Anterior cingulate cortex (tissue), 58 donors: ENCODE measurements around the gene CWC22.
A peak's percentile ranks its signal among the peaks of the same experiment; 100 is the strongest.
"Not testable (repeated sequence)": the region's sequence is repeated elsewhere in the genome, so short reads cannot be mapped to it uniquely, and the experiment has no call there.

Experiments
- DNase-seq, 58 donors: peaks; one replicate each; lab custom pipeline; 2025; lab: John Stamatoyannopoulos, UW

Gene CWC22

GRCh38 chr2:180004731-180005130 is 2.4 kb downstream of the CWC22 start:
- no peak for DNase-seq

GRCh38 chr2:180003559-180003958 is 3.5 kb downstream of the CWC22 start:
- no peak for DNase-seq

- DNase-seq: no peak
These were observed 4.0 kb downstream of the CWC22 start for GRCh38 chr2:180003073-180003472.

GRCh38 chr2:180002198-180002770 is 4.8 kb downstream of the CWC22 start:
- DNase-seq: no peak

- no peak for DNase-seq
These were observed 5.4 kb downstream of the CWC22 start for GRCh38 chr2:180001726-180002125.

GRCh38 chr2:180000434-180000833 is 6.7 kb downstream of the CWC22 start:
- DNase-seq: no peak

- no peak for DNase-seq
These were observed 8.1 kb downstream of the CWC22 start for GRCh38 chr2:179999000-179999399.

- no peak for DNase-seq
These were observed 11.2 kb downstream of the CWC22 start for GRCh38 chr2:179995741-179996515.

- peak in 6 of 58 donors; percentile 0 to 9 (median 6) for DNase-seq
These were observed 15.8 kb downstream of the CWC22 start for GRCh38 chr2:179991344-179991743.

GRCh38 chr2:179990676-179991317 is 16.3 kb downstream of the CWC22 start:
- peak in 1 of 58 donors; percentile 11 for DNase-seq

- DNase-seq: no peak
These were observed 19.2 kb downstream of the CWC22 start for GRCh38 chr2:179987916-179988315.

- no peak for DNase-seq
These were observed 21.8 kb downstream of the CWC22 start for GRCh38 chr2:179985163-179985820.

GRCh38 chr2:179983250-179983932 is 23.7 kb downstream of the CWC22 start:
- DNase-seq: no peak

- DNase-seq: no peak
These were observed 26.0 kb downstream of the CWC22 start for GRCh38 chr2:179981085-179981484.

- no peak for DNase-seq
These were observed 32.3 kb downstream of the CWC22 start for GRCh38 chr2:179974761-179975160.

GRCh38 chr2:179966778-179967394 is 40.2 kb downstream of the CWC22 start:
- DNase-seq: no peak

GRCh38 chr2:179965291-179966258 is 41.5 kb downstream of the CWC22 start:
- DNase-seq: no peak

GRCh38 chr2:179963626-179964025 is 43.5 kb downstream of the CWC22 start:
- DNase-seq: no peak

GRCh38 chr2:179958251-179958650 is 48.8 kb downstream of the CWC22 start:
- DNase-seq: not testable (repeated sequence)
